Mesenchymal stem cell (in vitro differentiated cells and primary cell): ENCODE data around the gene ABCC6.

Experiments used
- DNase-seq: peaks from one replicate; pipeline ENCODE4 v3.0.0-alpha.2; 2013
- H2AFZ ChIP-seq: one replicate; pipeline ENCODE4 v1.6.1; 2013; ENCODE audit warnings: low read depth, mild to moderate bottlenecking, control low read depth, inconsistent platforms, low read length, moderate library complexity
- H2AK5ac ChIP-seq: 2 replicates; pipeline ENCODE4 v1.6.1; 2013; ENCODE audit warnings: low read length, moderate library complexity, mild to moderate bottlenecking, inconsistent platforms; ENCODE audit not compliant: severe bottlenecking
- H2BK120ac ChIP-seq: one replicate; pipeline ENCODE4 v1.6.1; 2013; ENCODE audit warnings: low read depth, mild to moderate bottlenecking, inconsistent platforms, low read length, moderate library complexity
- H2BK12ac ChIP-seq, 2 experiments: one replicate each; pipeline ENCODE4 v1.6.1; 2013; ENCODE audit warnings: inconsistent platforms in 2 of 2, low read length in 2 of 2, mild to moderate bottlenecking in 2 of 2, moderate library complexity in 2 of 2, control low read depth in 1 of 2
- H2BK15ac ChIP-seq: one replicate; pipeline ENCODE4 v1.6.1; 2013; ENCODE audit warnings: mild to moderate bottlenecking, low read depth, inconsistent platforms; ENCODE audit not compliant: poor library complexity, severe bottlenecking
- H2BK5ac ChIP-seq: 2 replicates; pipeline ENCODE4 v1.6.1; 2013; ENCODE audit warnings: low read depth, mild to moderate bottlenecking, low read length, control low read depth, inconsistent platforms; ENCODE audit not compliant: poor library complexity, severe bottlenecking
- H3K14ac ChIP-seq, 2 experiments: one replicate each; pipeline ENCODE4 v1.6.1; 2013; ENCODE audit warnings: inconsistent platforms in 2 of 2, low read length in 2 of 2, control low read depth in 1 of 2, mild to moderate bottlenecking in 1 of 2, moderate library complexity in 1 of 2
- H3K18ac ChIP-seq, 2 experiments: one replicate each; pipeline ENCODE4 v1.6.1; 2013; ENCODE audit warnings: inconsistent platforms in 2 of 2, low read length in 2 of 2, control low read depth in 1 of 2, low read depth in 1 of 2, mild to moderate bottlenecking in 1 of 2
- H3K23ac ChIP-seq, 2 experiments: one replicate each; pipeline ENCODE4 v1.6.1; 2013; ENCODE audit warnings: inconsistent platforms in 2 of 2, low read length in 2 of 2, mild to moderate bottlenecking in 2 of 2, moderate library complexity in 2 of 2, control low read depth in 1 of 2
- H3K27ac ChIP-seq: 2 replicates; pipeline ENCODE4 v1.5.1; 2013; ENCODE audit warnings: mild to moderate bottlenecking, moderate library complexity, low read length, control low read depth, inconsistent platforms; ENCODE audit not compliant: poor library complexity, severe bottlenecking
- H3K27me3 ChIP-seq, 2 experiments: 2 replicates each; pipeline versions ENCODE4 v1.6.1 to v1.7.0; 2013; ENCODE audit warnings: low read length in 2 of 2, mild to moderate bottlenecking in 2 of 2, moderate library complexity in 2 of 2, control low read depth in 1 of 2, inconsistent platforms in 1 of 2; ENCODE audit not compliant: control insufficient read depth in 1 of 2, insufficient read depth in 1 of 2
- H3K36me3 ChIP-seq, 2 experiments: 2 replicates each; pipeline versions ENCODE4 v1.6.1 to v1.7.0; 2013; ENCODE audit warnings: low read length in 2 of 2, control low read depth in 1 of 2, inconsistent platforms in 1 of 2, low read depth in 1 of 2, mild to moderate bottlenecking in 1 of 2; ENCODE audit not compliant: insufficient read depth in 2 of 2, control insufficient read depth in 1 of 2
- H3K4ac ChIP-seq, 2 experiments: one replicate each; pipeline ENCODE4 v1.6.1; 2013; ENCODE audit warnings: inconsistent platforms in 2 of 2, low read length in 2 of 2, mild to moderate bottlenecking in 2 of 2, moderate library complexity in 2 of 2, control low read depth in 1 of 2, low read depth in 1 of 2
- H3K4me1 ChIP-seq: 2 replicates; pipeline ENCODE4 v1.6.1; 2013; ENCODE audit warnings: low read depth, low read length, control low read depth; ENCODE audit not compliant: control insufficient read depth, insufficient read depth
- H3K4me2 ChIP-seq: 2 replicates; pipeline ENCODE4 v1.6.1; 2013; ENCODE audit warnings: low read length, mild to moderate bottlenecking, inconsistent platforms; ENCODE audit not compliant: poor library complexity, severe bottlenecking
- H3K4me3 ChIP-seq, 2 experiments: 2 replicates each; pipeline versions ENCODE4 v1.5.1 to v1.7.0; 2013; ENCODE audit warnings: low read length in 2 of 2, mild to moderate bottlenecking in 2 of 2, control low read depth in 1 of 2, low read depth in 1 of 2; ENCODE audit not compliant: insufficient read depth in 1 of 2
- H3K79me1 ChIP-seq: replicated peaks from 2 replicates; pipeline ENCODE4 v1.6.1; 2013; ENCODE audit warnings: mild to moderate bottlenecking, control low read depth, low read length, inconsistent platforms; ENCODE audit not compliant: poor library complexity, severe bottlenecking
- H3K9ac ChIP-seq: 2 replicates; pipeline ENCODE4 v1.7.0; 2013; ENCODE audit warnings: mild to moderate bottlenecking, low read length, moderate library complexity
- H3K9me3 ChIP-seq: 2 replicates; pipeline ENCODE4 v1.7.0; 2013; ENCODE audit warnings: mild to moderate bottlenecking, low read length; ENCODE audit not compliant: control insufficient read depth
- H4K8ac ChIP-seq: one replicate; pipeline ENCODE4 v1.6.1; 2013; ENCODE audit warnings: inconsistent platforms, mild to moderate bottlenecking, low read length, moderate library complexity
- H4K91ac ChIP-seq: one replicate; pipeline ENCODE4 v1.6.1; 2013; ENCODE audit warnings: mild to moderate bottlenecking, low read length, inconsistent platforms
- WGBS: methylation state at CpG from one replicate; pipeline ENCODE4 v1.1.7; 2013; ENCODE audit warnings: mixed read lengths; 5-methylcytosine and 5-hydroxymethylcytosine counted together

The ABCC6 gene

GRCh38 chr16:16100631-16101030 lies 122.7 kb downstream of the ABCC6 start:
- Histone ChIP-seq H3K23ac (no peak overlapping the region), H3K18ac (no peak overlapping the region), H3K14ac (no peak overlapping the region), H2BK5ac (no peak overlapping the region), H4K91ac (no peak overlapping the region), H3K4me1 (peaks cover 17% of the 10 kb centered on the region), H3K4me2 (no peak overlapping the region), H3K4me3 (no peak overlapping the region), H2BK120ac (no peak overlapping the region), H3K36me3 (peaks cover 49 to 56% of the 10 kb centered on the region in 2 experiments), H4K8ac (no peak overlapping the region), H3K79me1 (peaks cover 11% of the 10 kb centered on the region), H2AK5ac (no peak overlapping the region), H3K9me3 (no peaks in the 10 kb centered on the region), H2BK15ac (no peak overlapping the region), H3K4ac (no peak overlapping the region), H2BK12ac (no peak overlapping the region), H3K9ac (no peak overlapping the region), H3K27ac (no peak overlapping the region), H2AFZ (no peak overlapping the region), H3K27me3 (no peaks in the 10 kb centered on the region)
- WGBS = 95% methylated on average over 5 of the region's 8 CpGs
- DNase-seq = no peak

- peaks cover 12% of the 10 kb centered on the region for H3K79me1 ChIP-seq
- H3K27me3 ChIP-seq = no peaks in the 10 kb centered on the region
- H2AFZ ChIP-seq = no peak overlapping the region
- no peak overlapping the region for H4K8ac ChIP-seq
- H4K91ac ChIP-seq = no peak overlapping the region
- no peak overlapping the region for H3K4me3 ChIP-seq
- no peak overlapping the region for H3K4ac ChIP-seq
- H3K9ac ChIP-seq = no peak overlapping the region
- H3K23ac ChIP-seq = no peak overlapping the region
- H2BK5ac ChIP-seq = no peak overlapping the region
- no peak overlapping the region for H2BK12ac ChIP-seq
- H3K14ac ChIP-seq = no peak overlapping the region
- no peak overlapping the region for H2BK120ac ChIP-seq
- peak overlapping the region in 1 of 2 experiments; percentile 45 for H3K18ac ChIP-seq
- 97% methylated on average over 4 of the region's 4 CpGs for WGBS
- no peak overlapping the region for H3K4me2 ChIP-seq
- no peak for DNase-seq
- H3K27ac ChIP-seq = no peak overlapping the region
- no peak overlapping the region for H2BK15ac ChIP-seq
- H2AK5ac ChIP-seq = no peak overlapping the region
- H3K36me3 ChIP-seq = peaks cover 42 to 53% of the 10 kb centered on the region in 2 experiments
- peaks cover 17% of the 10 kb centered on the region for H3K4me1 ChIP-seq
- H3K9me3 ChIP-seq = no peaks in the 10 kb centered on the region
These were observed 124.0 kb downstream of the ABCC6 start for GRCh38 chr16:16099320-16099719.
